Mucosa of stomach (tissue), 1 donor: ENCODE measurements around the gene IWS1.
A peak's percentile ranks its signal among the peaks of the same experiment; 100 is the strongest.
"Not testable (repeated sequence)": the region's sequence is repeated elsewhere in the genome, so short reads cannot be mapped to it uniquely, and the experiment has no call there.

Experiments used
- H3K27me3 ChIP-seq: one replicate; pipeline ENCODE4 v1.7.0; 2013; ENCODE audit warnings: mild to moderate bottlenecking, low read length; ENCODE audit not compliant: control insufficient read depth, insufficient read depth
- H3K36me3 ChIP-seq: one replicate; pipeline ENCODE4 v1.7.0; 2013; ENCODE audit warnings: low read length; ENCODE audit not compliant: control insufficient read depth, insufficient read depth
- H3K4me1 ChIP-seq: one replicate; pipeline ENCODE4 v1.7.0; 2013; ENCODE audit warnings: mild to moderate bottlenecking, low read length; ENCODE audit not compliant: control insufficient read depth, insufficient read depth
- H3K4me3 ChIP-seq: one replicate; pipeline ENCODE4 v1.7.0; 2013; ENCODE audit warnings: low read length
- H3K9ac ChIP-seq: one replicate; pipeline ENCODE4 v1.7.0; 2013; ENCODE audit warnings: mild to moderate bottlenecking, low read length, moderate library complexity
- H3K9me3 ChIP-seq: one replicate; pipeline ENCODE4 v1.7.0; 2013; ENCODE audit warnings: mild to moderate bottlenecking, low read length, moderate library complexity; ENCODE audit not compliant: control insufficient read depth
- donor health status: Pancreatic carcinoma.

Gene IWS1

DNA sequence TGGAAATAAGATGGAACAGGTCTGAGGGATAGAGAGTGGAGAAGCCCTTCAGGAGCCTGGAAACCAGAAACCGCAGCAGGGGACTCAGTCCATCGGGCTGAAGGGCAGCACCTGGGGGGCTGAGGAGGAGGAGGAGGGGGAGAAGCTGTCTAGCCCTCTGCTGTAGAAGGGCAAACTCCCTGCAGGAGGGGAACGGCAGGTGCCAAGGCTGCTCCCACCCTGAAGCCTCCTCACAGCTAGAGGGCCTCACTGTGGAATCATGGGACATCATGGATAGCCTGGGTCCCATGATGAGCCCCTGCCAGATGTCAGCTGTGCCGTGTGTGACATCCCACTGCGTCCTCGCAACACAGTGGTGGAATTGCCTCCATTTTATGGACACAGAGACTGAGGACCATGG is 9.6 kb upstream of the IWS1 start:
- H3K9me3 ChIP-seq: no peaks in the 10 kb centered on the region
- no peaks in the 10 kb centered on the region for H3K4me1 ChIP-seq
- H3K27me3 ChIP-seq: no peaks in the 10 kb centered on the region
- no peak overlapping the region for H3K4me3 ChIP-seq
- H3K9ac ChIP-seq: no peak overlapping the region
- H3K36me3 ChIP-seq: no peaks in the 10 kb centered on the region

DNA sequence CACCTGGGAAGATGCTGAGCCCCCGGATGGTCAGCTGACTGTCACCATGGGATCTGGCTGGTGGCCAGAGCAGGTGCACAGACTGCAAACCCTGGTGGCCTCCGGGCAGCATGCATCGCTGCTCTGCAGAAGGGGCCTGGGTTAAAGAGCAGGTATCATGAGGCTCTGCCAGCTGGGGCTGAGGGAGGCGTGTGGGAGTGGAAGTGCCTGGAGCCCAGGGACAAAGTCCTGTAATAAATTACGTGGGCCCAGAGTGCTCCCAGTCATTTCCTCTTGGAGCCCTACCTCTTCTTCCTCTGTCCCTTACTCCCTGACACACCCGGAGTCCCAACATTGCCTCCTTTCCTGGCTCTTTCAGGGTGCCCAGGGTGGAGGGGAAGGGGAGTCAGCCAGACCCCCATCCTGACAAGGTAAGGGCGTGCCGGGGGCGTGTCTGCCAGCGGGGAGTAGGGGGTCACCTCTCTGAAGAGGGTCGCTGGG is 9.2 kb upstream of the IWS1 start, which contains the start of gene MYO7B:
Gene MYO7B, plus strand, starts transcription at position 262 of the 480 bp plus-strand sequence. CDS start 24,040 bp downstream, outside the sequence.
- no peaks in the 10 kb centered on the region for H3K27me3 ChIP-seq
- H3K4me1 ChIP-seq: no peaks in the 10 kb centered on the region
- no peak within 1 kb of the TSS for H3K9ac ChIP-seq
- no peaks in the 10 kb centered on the region for H3K36me3 ChIP-seq
- no peak within 1 kb of the TSS for H3K4me3 ChIP-seq
- H3K9me3 ChIP-seq: no peaks in the 10 kb centered on the region

DNA sequence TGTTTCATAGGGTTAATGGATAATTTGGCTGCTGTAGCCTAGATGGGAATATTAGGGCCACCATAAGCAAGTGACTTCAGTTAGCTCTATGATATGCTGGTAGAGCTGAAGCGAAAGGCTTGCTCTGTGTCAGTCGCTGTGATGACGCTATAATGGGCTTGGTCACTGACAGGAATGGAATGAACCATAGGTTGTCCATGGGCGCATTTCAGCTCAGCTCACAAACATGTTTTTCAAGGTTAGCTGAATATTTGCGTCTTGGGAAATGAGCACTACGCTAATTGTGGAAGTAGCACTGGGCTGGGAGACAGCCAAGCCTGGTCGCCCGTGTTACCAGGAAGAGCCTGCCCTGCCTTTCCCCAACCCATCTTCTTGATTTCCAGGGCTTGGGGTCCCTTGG is 6.0 kb upstream of the IWS1 start:
- no peak overlapping the region for H3K4me3 ChIP-seq
- H3K9me3 ChIP-seq: no peaks in the 10 kb centered on the region
- H3K27me3 ChIP-seq: no peaks in the 10 kb centered on the region
- H3K36me3 ChIP-seq: no peaks in the 10 kb centered on the region
- peaks cover 4% of the 10 kb centered on the region for H3K4me1 ChIP-seq
- no peak overlapping the region for H3K9ac ChIP-seq

- Histone ChIP-seq H3K9ac (no peak overlapping the region), H3K4me3 (no peak overlapping the region), H3K36me3 (no peaks in the 10 kb centered on the region), H3K27me3 (no peaks in the 10 kb centered on the region), H3K9me3 (no peaks in the 10 kb centered on the region), H3K4me1 (peaks cover 5% of the 10 kb centered on the region)
These were observed 4.9 kb upstream of the IWS1 start for GRCh38 chr2:127531221-127531648.

DNA sequence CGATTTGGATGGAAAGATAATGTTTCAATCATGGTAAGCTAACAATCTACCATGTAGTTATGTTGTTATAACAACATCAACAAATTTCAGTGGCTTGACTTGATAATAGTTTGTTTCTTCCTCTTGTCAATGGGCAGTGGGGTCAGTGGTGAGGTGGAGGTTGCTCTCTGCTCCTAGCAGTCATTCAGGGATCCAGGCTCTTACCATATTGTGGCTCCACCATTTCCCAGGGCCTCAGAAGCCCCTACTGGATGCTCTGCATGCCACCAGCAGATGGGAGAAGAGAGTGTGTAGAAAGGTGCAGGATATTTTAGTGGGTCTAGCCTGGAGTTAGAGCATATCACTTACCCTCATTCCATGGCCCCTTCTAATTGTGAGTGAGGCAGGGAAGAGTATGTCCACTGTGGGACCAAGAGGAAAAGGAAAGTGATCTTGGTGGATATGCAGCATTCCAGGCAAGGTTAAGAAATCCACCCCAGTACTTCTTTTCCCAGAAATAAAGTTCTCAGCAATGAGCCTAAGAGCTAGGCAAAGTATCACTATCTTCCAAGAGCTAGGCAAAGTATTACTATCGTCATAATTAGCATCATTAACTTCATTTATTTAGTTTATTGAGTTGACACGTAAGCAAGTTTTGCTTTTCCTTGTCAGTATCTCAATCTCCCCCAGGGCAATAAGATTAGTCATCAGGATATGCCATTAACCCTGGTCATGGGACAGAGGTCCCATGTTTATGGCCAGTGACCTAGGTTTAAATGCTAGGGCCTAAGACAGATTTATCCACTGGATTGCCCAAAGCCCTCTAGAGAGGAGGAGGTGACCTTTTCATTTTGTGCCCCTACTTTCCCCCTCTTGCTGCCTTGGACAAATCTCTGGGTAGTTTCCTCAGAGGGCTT is 4.2 kb upstream of the IWS1 start:
- H3K36me3 ChIP-seq: no peaks in the 10 kb centered on the region
- no peak overlapping the region for H3K4me3 ChIP-seq
- no peak overlapping the region for H3K9ac ChIP-seq
- H3K27me3 ChIP-seq: no peaks in the 10 kb centered on the region
- peaks cover 5% of the 10 kb centered on the region for H3K4me1 ChIP-seq
- no peaks in the 10 kb centered on the region for H3K9me3 ChIP-seq

DNA sequence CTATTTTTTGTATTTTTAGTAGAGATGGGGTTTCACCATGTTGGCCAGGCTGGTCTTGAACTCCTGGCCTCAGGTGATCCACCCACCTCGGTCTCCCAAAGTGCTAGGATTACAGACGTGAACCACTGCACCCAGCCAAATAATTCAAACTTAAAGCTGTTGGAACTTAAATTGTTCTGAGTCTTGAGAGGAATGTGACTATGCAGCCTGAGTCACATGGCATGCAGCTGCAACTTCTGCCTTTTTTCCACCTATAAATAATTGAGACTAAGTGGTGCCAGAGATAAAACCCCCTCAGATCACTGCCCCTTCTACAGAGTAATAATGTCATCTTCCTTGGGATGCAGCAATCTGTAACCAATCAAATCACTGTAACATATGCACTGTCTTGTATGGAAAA is 3.1 kb upstream of the IWS1 start:
- H3K9me3 ChIP-seq, H3K4me1 ChIP-seq, H3K36me3 ChIP-seq, H3K27me3 ChIP-seq, H3K9ac ChIP-seq, H3K4me3 ChIP-seq: not testable (repeated sequence)

GRCh38 chr2:127528487-127528886 is 2.2 kb upstream of the IWS1 start:
- Histone ChIP-seq H3K9ac (no peak overlapping the region), H3K4me1 (peaks cover 5% of the 10 kb centered on the region), H3K4me3 (no peak overlapping the region), H3K9me3 (no peaks in the 10 kb centered on the region), H3K27me3 (no peaks in the 10 kb centered on the region), H3K36me3 (no peaks in the 10 kb centered on the region)

GRCh38 chr2:127527001-127527804 is 914 bp upstream of the IWS1 start:
- H3K27me3 ChIP-seq: no peaks in the 10 kb centered on the region
- peak overlapping the region; percentile 89 for H3K4me3 ChIP-seq
- H3K9me3 ChIP-seq: no peaks in the 10 kb centered on the region
- no peaks in the 10 kb centered on the region for H3K36me3 ChIP-seq
- peak overlapping the region; percentile 94 for H3K9ac ChIP-seq
- peaks cover 5% of the 10 kb centered on the region for H3K4me1 ChIP-seq

- H3K9ac ChIP-seq: peak overlapping the region; percentile 94
- no peaks in the 10 kb centered on the region for H3K9me3 ChIP-seq
- H3K4me1 ChIP-seq: peaks cover 5% of the 10 kb centered on the region
- peak overlapping the region; percentile 89 for H3K4me3 ChIP-seq
- H3K36me3 ChIP-seq: no peaks in the 10 kb centered on the region
- H3K27me3 ChIP-seq: no peaks in the 10 kb centered on the region
These were observed 578 bp downstream of the IWS1 start for GRCh38 chr2:127525691-127526131.

DNA sequence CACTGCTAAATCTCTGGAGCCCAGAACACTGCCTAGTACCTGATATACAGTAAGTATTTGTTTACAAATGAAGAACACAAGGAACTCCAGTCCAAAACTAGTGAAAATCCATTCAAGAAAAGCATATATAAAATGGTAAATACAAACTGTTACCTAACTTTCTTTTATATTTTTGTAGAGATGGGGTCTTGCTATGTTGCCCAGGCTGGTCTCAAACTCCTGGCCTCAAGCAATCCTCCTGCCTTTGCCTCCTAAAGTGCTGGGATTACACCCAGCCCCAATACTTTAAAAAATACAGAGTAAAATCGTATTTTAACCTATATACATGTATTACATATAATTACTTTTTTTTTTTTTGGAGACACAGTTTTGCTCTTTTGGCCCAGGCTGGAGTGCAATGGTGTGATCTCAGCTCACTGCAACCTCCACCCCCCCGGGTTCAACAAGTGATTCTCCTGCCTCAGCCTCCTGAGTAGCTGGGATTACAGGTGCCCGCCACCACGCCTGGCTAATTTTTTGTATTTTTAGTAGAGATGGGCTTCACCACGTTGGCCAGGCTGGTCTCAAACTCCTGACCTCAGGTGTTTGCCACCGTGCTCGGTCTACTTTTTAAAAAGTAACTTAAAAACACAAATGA is 2.0 kb downstream of the IWS1 start:
- H3K9ac ChIP-seq, H3K36me3 ChIP-seq, H3K27me3 ChIP-seq, H3K4me3 ChIP-seq, H3K9me3 ChIP-seq, H3K4me1 ChIP-seq: not testable (repeated sequence)

GRCh38 chr2:127523269-127523939 is 2.9 kb downstream of the IWS1 start:
- no peaks in the 10 kb centered on the region for H3K36me3 ChIP-seq
- no peaks in the 10 kb centered on the region for H3K9me3 ChIP-seq
- H3K4me1 ChIP-seq: peaks cover 5% of the 10 kb centered on the region
- no peak overlapping the region for H3K9ac ChIP-seq
- H3K4me3 ChIP-seq: no peak overlapping the region
- no peaks in the 10 kb centered on the region for H3K27me3 ChIP-seq
